ENCODE data around the gene RPS21. TPM values are rescaled to one million over a fixed set of nuclear protein-coding genes. Genes with fewer than 3 reads are reported as not detected.

The RPS21 gene
- total and polyA plus RNA-seq, 4 donors = 278 to 1,588 (median 439) TPM

DNA sequence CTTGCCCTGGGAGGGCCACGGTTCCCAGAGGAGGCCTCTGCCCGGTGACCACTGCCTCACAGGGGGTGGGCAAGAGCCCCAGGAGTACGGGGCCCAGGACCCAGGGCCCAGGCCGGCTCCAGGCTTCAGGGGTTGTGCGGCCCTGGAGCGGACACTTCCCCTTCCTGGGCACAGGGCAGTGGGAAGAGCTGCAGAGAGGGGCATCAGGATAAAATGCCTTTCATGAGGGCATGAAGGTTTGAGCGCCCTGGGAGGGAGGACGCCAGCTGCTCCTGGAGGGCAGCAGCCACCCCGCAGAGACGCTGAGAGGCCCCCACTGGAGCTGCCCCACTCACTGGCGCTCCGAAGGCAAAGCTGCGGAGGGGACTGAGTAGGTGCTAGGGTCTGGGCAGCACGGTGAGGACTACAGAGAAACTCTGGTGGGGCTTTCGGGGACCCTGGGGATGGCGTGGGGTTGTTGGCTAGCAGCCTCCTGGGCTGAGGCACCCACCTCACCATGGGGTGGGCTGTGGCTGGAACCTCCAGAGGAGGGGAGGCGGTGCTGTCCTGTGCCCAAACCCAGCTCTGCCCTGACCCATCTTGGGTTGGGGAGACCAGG is 30.2 kb upstream of the RPS21 start:
- no peak for DNase-seq (ENCODE audit: low spot score)
- Histone ChIP-seq H3K9ac (ENCODE audit: low read depth in 1 of 2, low read length in 2 of 2) (peak overlapping the region in 1 of 2 donors; percentile 59), H3K9me3 (ENCODE audit: control insufficient read depth in 4 of 4, low read length in 3 of 4) (no peaks in the 10 kb centered on the region), H3K4me3 (ENCODE audit: low read depth in 1 of 3, low read length in 3 of 3) (no peak overlapping the region), H3K27ac (ENCODE audit: low read depth in 1 of 2, low read length in 2 of 2) (peak overlapping the region; percentile 82 to 86), H3K27me3 (ENCODE audit: control insufficient read depth in 4 of 4, insufficient read depth in 4 of 4, low read length in 3 of 4) (no peaks in the 10 kb centered on the region), H3K4me1 (ENCODE audit: control insufficient read depth in 4 of 4, insufficient read depth in 4 of 4, low read length in 3 of 4) (peaks cover 56 to 82% (median 66%) of the 10 kb centered on the region in 4 donors), H3K36me3 (ENCODE audit: control insufficient read depth in 4 of 4, insufficient read depth in 3 of 4, low read depth in 1 of 4, low read length in 3 of 4) (peaks cover 0 to 3% (median 0%) of the 10 kb centered on the region in 4 donors)
- 72% methylated on average over 17 of the region's 17 CpGs for WGBS
- TF ChIP-seq RAD21 (IDR thresholded peaks at IDR 0.05) (no peak), MAX (IDR thresholded peaks at IDR 0.05) (no peak), HNF4G (IDR thresholded peaks at IDR 0.05) (no peak)

- Histone ChIP-seq H3K9ac (ENCODE audit: low read depth in 1 of 2, low read length in 2 of 2) (no peak overlapping the region), H3K4me3 (ENCODE audit: low read depth in 1 of 3, low read length in 3 of 3) (no peak overlapping the region), H3K36me3 (ENCODE audit: control insufficient read depth in 4 of 4, insufficient read depth in 3 of 4, low read depth in 1 of 4, low read length in 3 of 4) (peaks cover 0 to 2% (median 0%) of the 10 kb centered on the region in 4 donors)
Observed at GRCh38 chr20:62357187-62357667, 29.7 kb upstream of the RPS21 start.

GRCh38 chr20:62357681-62358080 is 29.2 kb upstream of the RPS21 start:
- H3K27ac ChIP-seq (ENCODE audit: low read depth in 1 of 2, low read length in 2 of 2) = peak overlapping the region; percentile 82 to 86
- peaks cover 55 to 85% (median 71%) of the 10 kb centered on the region in 4 donors for H3K4me1 ChIP-seq (ENCODE audit: control insufficient read depth in 4 of 4, insufficient read depth in 4 of 4, low read length in 3 of 4)
- no peak overlapping the region for H3K4me3 ChIP-seq (ENCODE audit: low read depth in 1 of 3, low read length in 3 of 3)
- 71% methylated on average over 7 of the region's 7 CpGs for WGBS
- TF ChIP-seq REST (IDR thresholded peaks at IDR 0.05) (no peak), RXRA (IDR thresholded peaks at IDR 0.05) (no peak), NR2F2 (IDR thresholded peaks at IDR 0.05) (no peak), HNF4G (IDR thresholded peaks at IDR 0.05) (no peak), FOXA1 (IDR thresholded peaks at IDR 0.05) (no peak), GABPA (IDR thresholded peaks at IDR 0.05 in 1 of 2, conservative IDR thresholded peaks at IDR 0.05 in 1 of 2) (no peak), RAD21 (IDR thresholded peaks at IDR 0.05) (no peak), MAX (IDR thresholded peaks at IDR 0.05) (no peak), YY1 (IDR thresholded peaks at IDR 0.05) (no peak), TAF1 (conservative IDR thresholded peaks at IDR 0.05) (no peak), FOXA2 (IDR thresholded peaks at IDR 0.05) (no peak), SP1 (IDR thresholded peaks at IDR 0.05) (no peak), EGR1 (IDR thresholded peaks at IDR 0.05; ENCODE audit: low read depth in 2 of 2) (no peak), JUND (IDR thresholded peaks at IDR 0.05) (no peak), HNF4A (conservative IDR thresholded peaks at IDR 0.05) (no peak)
- TF ChIP-seq, protein P1, sequence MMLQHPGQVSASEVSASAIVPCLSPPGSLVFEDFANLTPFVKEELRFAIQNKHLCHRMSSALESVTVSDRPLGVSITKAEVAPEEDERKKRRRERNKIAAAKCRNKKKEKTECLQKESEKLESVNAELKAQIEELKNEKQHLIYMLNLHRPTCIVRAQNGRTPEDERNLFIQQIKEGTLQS (IDR thresholded peaks at IDR 0.05) = no peak
- TF ChIP-seq, protein P2, sequence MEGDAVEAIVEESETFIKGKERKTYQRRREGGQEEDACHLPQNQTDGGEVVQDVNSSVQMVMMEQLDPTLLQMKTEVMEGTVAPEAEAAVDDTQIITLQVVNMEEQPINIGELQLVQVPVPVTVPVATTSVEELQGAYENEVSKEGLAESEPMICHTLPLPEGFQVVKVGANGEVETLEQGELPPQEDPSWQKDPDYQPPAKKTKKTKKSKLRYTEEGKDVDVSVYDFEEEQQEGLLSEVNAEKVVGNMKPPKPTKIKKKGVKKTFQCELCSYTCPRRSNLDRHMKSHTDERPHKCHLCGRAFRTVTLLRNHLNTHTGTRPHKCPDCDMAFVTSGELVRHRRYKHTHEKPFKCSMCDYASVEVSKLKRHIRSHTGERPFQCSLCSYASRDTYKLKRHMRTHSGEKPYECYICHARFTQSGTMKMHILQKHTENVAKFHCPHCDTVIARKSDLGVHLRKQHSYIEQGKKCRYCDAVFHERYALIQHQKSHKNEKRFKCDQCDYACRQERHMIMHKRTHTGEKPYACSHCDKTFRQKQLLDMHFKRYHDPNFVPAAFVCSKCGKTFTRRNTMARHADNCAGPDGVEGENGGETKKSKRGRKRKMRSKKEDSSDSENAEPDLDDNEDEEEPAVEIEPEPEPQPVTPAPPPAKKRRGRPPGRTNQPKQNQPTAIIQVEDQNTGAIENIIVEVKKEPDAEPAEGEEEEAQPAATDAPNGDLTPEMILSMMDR (IDR thresholded peaks at IDR 0.05; ENCODE audit: low read depth, low read length, missing input control) = no peak
- TF ChIP-seq, protein P3, sequence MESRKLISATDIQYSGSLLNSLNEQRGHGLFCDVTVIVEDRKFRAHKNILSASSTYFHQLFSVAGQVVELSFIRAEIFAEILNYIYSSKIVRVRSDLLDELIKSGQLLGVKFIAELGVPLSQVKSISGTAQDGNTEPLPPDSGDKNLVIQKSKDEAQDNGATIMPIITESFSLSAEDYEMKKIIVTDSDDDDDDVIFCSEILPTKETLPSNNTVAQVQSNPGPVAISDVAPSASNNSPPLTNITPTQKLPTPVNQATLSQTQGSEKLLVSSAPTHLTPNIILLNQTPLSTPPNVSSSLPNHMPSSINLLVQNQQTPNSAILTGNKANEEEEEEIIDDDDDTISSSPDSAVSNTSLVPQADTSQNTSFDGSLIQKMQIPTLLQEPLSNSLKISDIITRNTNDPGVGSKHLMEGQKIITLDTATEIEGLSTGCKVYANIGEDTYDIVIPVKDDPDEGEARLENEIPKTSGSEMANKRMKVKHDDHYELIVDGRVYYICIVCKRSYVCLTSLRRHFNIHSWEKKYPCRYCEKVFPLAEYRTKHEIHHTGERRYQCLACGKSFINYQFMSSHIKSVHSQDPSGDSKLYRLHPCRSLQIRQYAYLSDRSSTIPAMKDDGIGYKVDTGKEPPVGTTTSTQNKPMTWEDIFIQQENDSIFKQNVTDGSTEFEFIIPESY (IDR thresholded peaks at IDR 0.05) = no peak
- DNase-seq (ENCODE audit: low spot score) = no peak
- H3K27me3 ChIP-seq (ENCODE audit: control insufficient read depth in 4 of 4, insufficient read depth in 4 of 4, low read length in 3 of 4) = no peaks in the 10 kb centered on the region
- H3K36me3 ChIP-seq (ENCODE audit: control insufficient read depth in 4 of 4, insufficient read depth in 3 of 4, low read depth in 1 of 4, low read length in 3 of 4) = peaks cover 0 to 2% (median 0%) of the 10 kb centered on the region in 4 donors
- no peaks in the 10 kb centered on the region for H3K9me3 ChIP-seq (ENCODE audit: control insufficient read depth in 4 of 4, low read length in 3 of 4)
- no peak overlapping the region for H3K9ac ChIP-seq (ENCODE audit: low read depth in 1 of 2, low read length in 2 of 2)

More at GRCh38 chr20:62357187-62357667, 29.7 kb upstream of the RPS21 start:
- TF ChIP-seq RXRA (IDR thresholded peaks at IDR 0.05) = no peak
- no peak for TF ChIP-seq FOXA1 (IDR thresholded peaks at IDR 0.05)
- no peak for TF ChIP-seq JUND (IDR thresholded peaks at IDR 0.05)
- DNase-seq (ENCODE audit: low spot score) = peak; percentile 85
- no peaks in the 10 kb centered on the region for H3K9me3 ChIP-seq (ENCODE audit: control insufficient read depth in 4 of 4, low read length in 3 of 4)
- H3K27me3 ChIP-seq (ENCODE audit: control insufficient read depth in 4 of 4, insufficient read depth in 4 of 4, low read length in 3 of 4) = no peaks in the 10 kb centered on the region
- peak overlapping the region; percentile 82 to 86 for H3K27ac ChIP-seq (ENCODE audit: low read depth in 1 of 2, low read length in 2 of 2)
- H3K4me1 ChIP-seq (ENCODE audit: control insufficient read depth in 4 of 4, insufficient read depth in 4 of 4, low read length in 3 of 4) = peaks cover 56 to 85% (median 70%) of the 10 kb centered on the region in 4 donors
- 45% methylated on average over 25 of the region's 25 CpGs for WGBS

Data from liver (tissue), 9 donors.